Activated CD8-positive, alpha-beta T cell treated with anti-CD3 and anti-CD28 coated beads, Interleukin-2, amount 10 ng/mL, durations not matched to agents 7 days and 5 days (primary cell): ENCODE results near the gene PPP6R2. TPM values are rescaled to one million over a fixed set of nuclear protein-coding genes. Genes with fewer than 3 reads are reported as not detected.

Experiments used
- ATAC-seq: fragments of 150-1000 bp; cut with Tn5 transposase; one replicate; pipeline ENCODE4 v1.10.0; 2021; ENCODE audit warnings: moderate library complexity
- CTCF ChIA-PET: fragments of 350-600 bp; sonication (Branson Sonifier 250); formaldehyde crosslinking; loops from one replicate; lab custom pipeline; 2021; ENCODE audit warnings: antibody characterized with exemption; lab: Charles Lee
- POLR2A ChIA-PET: fragments of 350-600 bp; sonication (Branson Sonifier 250); formaldehyde crosslinking; loops from one replicate; lab custom pipeline; 2021; ENCODE audit warnings: antibody characterized with exemption; lab: Charles Lee
- DNase-seq: peaks from one replicate; pipeline ENCODE4 v3.0.0-alpha.2; 2020
- H3K27ac Mint-ChIP-seq: one replicate; pipeline ENCODE4 v1.8.0; 2021; ENCODE audit warnings: mild to moderate bottlenecking, mixed read lengths
- H3K27me3 Mint-ChIP-seq: one replicate; pipeline ENCODE4 v1.8.0; 2021; ENCODE audit warnings: low read depth, mixed read lengths
- H3K36me3 Mint-ChIP-seq: one replicate; pipeline ENCODE4 v1.8.0; 2021; ENCODE audit warnings: low read depth, mixed read lengths
- H3K4me1 Mint-ChIP-seq: one replicate; pipeline ENCODE4 v1.8.0; 2021; ENCODE audit warnings: low read depth, mixed read lengths
- H3K4me3 Mint-ChIP-seq: one replicate; pipeline ENCODE4 v1.8.0; 2021; ENCODE audit warnings: mild to moderate bottlenecking, mixed read lengths
- H3K9me3 Mint-ChIP-seq: one replicate; pipeline ENCODE4 v1.8.0; 2022; ENCODE audit warnings: mixed read lengths; ENCODE audit not compliant: insufficient read depth
- total RNA-seq, 2 experiments: library from RNA; stranded (reverse); gene quantifications; one replicate each; pipeline ENCODE4 v1.2.3, GENCODE V29; 2021

The PPP6R2 gene
- total RNA-seq, 2 experiments from 2014 or later: 62.1 to 64.9 TPM

- ChIA-PET CTCF (interaction anchor here (1.0 to 5.1 kb wide), 8 partner anchors 26 to 230 kb away, joined by 3 to 37 read pairs (median 6); partner anchors contain the start of genes HDAC10 and SCO2), POLR2A (interaction anchor here (0.6 to 1.9 kb wide), 8 partner anchors 9 to 150 kb away, joined by 3 to 5 read pairs (median 4); no protein-coding TSS in a partner anchor)
- peak overlapping the region; percentile 95 for H3K27ac Mint-ChIP-seq
- no peak for ATAC-seq
- no peaks in the 10 kb centered on the region for H3K27me3 Mint-ChIP-seq
- peak overlapping the region; percentile 71 for H3K4me3 Mint-ChIP-seq
- H3K36me3 Mint-ChIP-seq: peaks cover 39% of the 10 kb centered on the region
- H3K9me3 Mint-ChIP-seq: no peaks in the 10 kb centered on the region
- H3K4me1 Mint-ChIP-seq: peaks cover 83% of the 10 kb centered on the region
- DNase-seq: no peak
Measured at GRCh38 chr22:50471197-50471847, 128.2 kb downstream of the PPP6R2 start.

GRCh38 chr22:50471962-50472361 lies 128.8 kb downstream of the PPP6R2 start:
- CTCF ChIA-PET: interaction anchor here (1.7 to 5.6 kb wide), 5 partner anchors 16 to 149 kb away, joined by 4 to 26 read pairs (median 11); partner anchors contain the start of gene SCO2
- POLR2A ChIA-PET: interaction anchor here (0.6 to 1.1 kb wide), 2 partner anchors 18 to 149 kb away, joined by 4 read pairs; no protein-coding TSS in a partner anchor
- peaks cover 80% of the 10 kb centered on the region for H3K4me1 Mint-ChIP-seq
- no peak for DNase-seq
- H3K4me3 Mint-ChIP-seq: peak overlapping the region; percentile 43
- H3K27ac Mint-ChIP-seq: peak overlapping the region; percentile 95
- no peaks in the 10 kb centered on the region for H3K9me3 Mint-ChIP-seq
- no peak for ATAC-seq
- H3K27me3 Mint-ChIP-seq: no peaks in the 10 kb centered on the region
- peaks cover 33% of the 10 kb centered on the region for H3K36me3 Mint-ChIP-seq

GRCh38 chr22:50473088-50473487 lies 130.0 kb downstream of the PPP6R2 start:
- Mint-ChIP-seq H3K4me3 (peak overlapping the region; percentile 93), H3K36me3 (peaks cover 29% of the 10 kb centered on the region), H3K27me3 (no peaks in the 10 kb centered on the region), H3K9me3 (no peaks in the 10 kb centered on the region), H3K27ac (peak overlapping the region; percentile 84), H3K4me1 (peaks cover 72% of the 10 kb centered on the region)
- DNase-seq: peak; percentile 77
- ChIA-PET POLR2A (interaction anchor here (0.6 to 2.2 kb wide), 6 partner anchors 25 to 147 kb away, joined by 3 to 11 read pairs (median 3); partner anchors contain the start of genes LMF2, NCAPH2 and SCO2), CTCF (interaction anchor here (0.9 to 5.6 kb wide), 13 partner anchors 9 to 148 kb away, joined by 3 to 23 read pairs (median 5); partner anchors contain the start of genes ADM2, LMF2, NCAPH2 and SCO2)
- ATAC-seq: peak; percentile 24

- H3K27me3 Mint-ChIP-seq: peaks cover 7% of the 10 kb centered on the region
- no peaks in the 10 kb centered on the region for H3K9me3 Mint-ChIP-seq
- ChIA-PET CTCF (interaction anchor here (0.8 to 5.6 kb wide), 18 partner anchors 8 to 147 kb away, joined by 3 to 23 read pairs (median 4); partner anchors contain the start of genes ADM2, LMF2, NCAPH2 and SCO2), POLR2A (interaction anchor here (0.6 to 2.2 kb wide), 7 partner anchors 24 to 146 kb away, joined by 3 to 11 read pairs (median 3); partner anchors contain the start of gene SCO2)
- H3K4me3 Mint-ChIP-seq: peak overlapping the region; percentile 93
- H3K36me3 Mint-ChIP-seq: peaks cover 25% of the 10 kb centered on the region
- H3K4me1 Mint-ChIP-seq: peaks cover 63% of the 10 kb centered on the region
- no peak for ATAC-seq
- DNase-seq: peak; percentile 65
- H3K27ac Mint-ChIP-seq: peak overlapping the region; percentile 84
Measured at GRCh38 chr22:50473855-50474671, 130.9 kb downstream of the PPP6R2 start.

GRCh38 chr22:50474710-50475651 lies 131.9 kb downstream of the PPP6R2 start, which contains the start of gene SBF1:
Gene SBF1 (minus strand): TSS chr22:50475035. CDS start chr22:50474840, 195 bp downstream.
- Mint-ChIP-seq H3K27me3 (peaks cover 14% of the 10 kb centered on the region), H3K9me3 (no peaks in the 10 kb centered on the region), H3K4me3 (peak within 1 kb of the TSS; percentile 93), H3K36me3 (peaks cover 25% of the 10 kb centered on the region), H3K27ac (peak within 1 kb of the TSS; percentile 84), H3K4me1 (peaks cover 56% of the 10 kb centered on the region)
- ChIA-PET CTCF (interaction anchor here (1.0 to 5.6 kb wide), 5 partner anchors 7 to 224 kb away, joined by 3 to 23 read pairs (median 5); partner anchors contain the start of genes ADM2, HDAC10 and SCO2), POLR2A (interaction anchor here (0.9 to 1.0 kb wide), 2 partner anchors 33 to 51 kb away, joined by 4 read pairs; partner anchors contain the start of gene SCO2)
- DNase-seq (peak; percentile 91), ATAC-seq (peak; percentile 76)

- Mint-ChIP-seq H3K4me3 (peak overlapping the region; percentile 60), H3K27me3 (peaks cover 19% of the 10 kb centered on the region), H3K27ac (peak overlapping the region; percentile 67), H3K4me1 (peaks cover 53% of the 10 kb centered on the region), H3K9me3 (no peaks in the 10 kb centered on the region), H3K36me3 (peaks cover 25% of the 10 kb centered on the region)
- DNase-seq (no peak), ATAC-seq (no peak)
- POLR2A ChIA-PET: interaction anchor here (0.9 to 1.0 kb wide), 2 partner anchors 34 to 50 kb away, joined by 4 read pairs; partner anchors contain the start of gene SCO2
- CTCF ChIA-PET: interaction anchor here (1.0 to 5.6 kb wide), 2 partner anchors 50 to 224 kb away, joined by 3 to 23 read pairs; partner anchors contain the start of genes HDAC10 and SCO2
Measured at GRCh38 chr22:50475652-50476002, 132.5 kb downstream of the PPP6R2 start.

- POLR2A ChIA-PET: interaction anchor here (0.6 kb wide), 1 partner anchor 162 kb away, joined by 3 read pairs; no protein-coding TSS in a partner anchor
- H3K9me3 Mint-ChIP-seq: no peaks in the 10 kb centered on the region
- CTCF ChIA-PET: interaction anchor here (1.2 to 5.6 kb wide), 2 partner anchors 21 to 49 kb away, joined by 4 to 23 read pairs; partner anchors contain the start of gene SCO2
- peaks cover 43% of the 10 kb centered on the region for H3K4me1 Mint-ChIP-seq
- H3K4me3 Mint-ChIP-seq: no peak overlapping the region
- H3K36me3 Mint-ChIP-seq: peaks cover 18% of the 10 kb centered on the region
- H3K27ac Mint-ChIP-seq: no peak overlapping the region
- no peak for DNase-seq
- H3K27me3 Mint-ChIP-seq: peaks cover 21% of the 10 kb centered on the region
- no peak for ATAC-seq
Measured at GRCh38 chr22:50476868-50477267, 133.7 kb downstream of the PPP6R2 start.

GRCh38 chr22:50477923-50478322 lies 134.8 kb downstream of the PPP6R2 start:
- CTCF ChIA-PET: no interaction called here
- Mint-ChIP-seq H3K9me3 (no peaks in the 10 kb centered on the region), H3K27ac (no peak overlapping the region), H3K36me3 (peaks cover 10% of the 10 kb centered on the region), H3K4me1 (peaks cover 32% of the 10 kb centered on the region), H3K27me3 (peaks cover 21% of the 10 kb centered on the region), H3K4me3 (no peak overlapping the region)
- POLR2A ChIA-PET: no interaction called here
- ATAC-seq (no peak), DNase-seq (no peak)

- Mint-ChIP-seq H3K4me3 (peak overlapping the region; percentile 62), H3K36me3 (no peaks in the 10 kb centered on the region), H3K27ac (no peak overlapping the region), H3K27me3 (peaks cover 21% of the 10 kb centered on the region), H3K4me1 (peaks cover 21% of the 10 kb centered on the region), H3K9me3 (no peaks in the 10 kb centered on the region)
- ChIA-PET CTCF (interaction anchor here (2.5 kb wide), 1 partner anchor 17 kb away, joined by 16 read pairs; no protein-coding TSS in a partner anchor), POLR2A (interaction anchor here (1.0 to 1.2 kb wide), 3 partner anchors 10 to 50 kb away, joined by 3 to 4 read pairs (median 4); partner anchors contain the start of genes SCO2 and TYMP)
- ATAC-seq (no peak), DNase-seq (no peak)
Measured at GRCh38 chr22:50479721-50480120, 136.6 kb downstream of the PPP6R2 start.

- CTCF ChIA-PET: interaction anchor here (2.2 to 2.5 kb wide), 2 partner anchors 7 to 16 kb away, joined by 9 to 16 read pairs; no protein-coding TSS in a partner anchor
Measured at GRCh38 chr22:50481045-50481439, 137.9 kb downstream of the PPP6R2 start.

More at GRCh38 chr22:50481045-50481439, 137.9 kb downstream of the PPP6R2 start:
- peak overlapping the region; percentile 53 for H3K4me3 Mint-ChIP-seq
- no peak for ATAC-seq
- no peak overlapping the region for H3K27ac Mint-ChIP-seq
- H3K4me1 Mint-ChIP-seq: peaks cover 12% of the 10 kb centered on the region
- no peaks in the 10 kb centered on the region for H3K9me3 Mint-ChIP-seq
- peaks cover 21% of the 10 kb centered on the region for H3K27me3 Mint-ChIP-seq
- DNase-seq: no peak
- POLR2A ChIA-PET: no interaction called here
- no peaks in the 10 kb centered on the region for H3K36me3 Mint-ChIP-seq
